ENCODE results near the gene PAM.

The PAM gene

DNA sequence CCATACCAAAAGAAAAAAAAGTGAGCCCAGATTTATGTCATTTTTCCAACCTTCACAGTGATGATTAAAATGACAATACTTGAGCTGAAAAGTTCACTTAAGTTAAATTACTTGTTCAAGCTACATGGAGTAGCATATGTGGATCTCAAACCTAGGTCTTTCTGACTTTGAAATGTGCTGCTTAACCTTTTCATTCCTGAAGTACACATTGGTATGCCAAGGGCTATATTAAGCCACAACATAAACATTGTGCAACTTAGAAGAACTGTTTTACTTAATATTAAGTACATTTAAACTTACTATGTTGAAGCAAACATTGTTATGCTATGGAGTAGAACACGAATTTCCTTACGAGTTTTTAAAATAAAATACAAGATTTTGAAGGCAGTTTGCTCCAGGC lies 259.9 kb downstream of the PAM start:
- no peaks in the 10 kb centered on the region for H3K9me3 ChIP-seq (ENCODE audit: control insufficient read depth in 2 of 2, low read length in 2 of 2)
- H3K27ac ChIP-seq (ENCODE audit: low read length): no peak overlapping the region
- H3K9ac ChIP-seq (ENCODE audit: low read length in 2 of 2): no peak overlapping the region
- H3K4me1 ChIP-seq (ENCODE audit: control insufficient read depth, insufficient read depth, low read length): no peaks in the 10 kb centered on the region
- no peaks in the 10 kb centered on the region for H3K27me3 ChIP-seq (ENCODE audit: control insufficient read depth in 1 of 2, insufficient read depth in 2 of 2, low read length in 2 of 2)
- H3K4me3 ChIP-seq (ENCODE audit: low read length in 2 of 2): no peak overlapping the region
- peaks cover 0 to 7% of the 10 kb centered on the region in 2 donors for H3K36me3 ChIP-seq (ENCODE audit: control insufficient read depth in 2 of 2, insufficient read depth in 2 of 2, low read length in 2 of 2)

DNA sequence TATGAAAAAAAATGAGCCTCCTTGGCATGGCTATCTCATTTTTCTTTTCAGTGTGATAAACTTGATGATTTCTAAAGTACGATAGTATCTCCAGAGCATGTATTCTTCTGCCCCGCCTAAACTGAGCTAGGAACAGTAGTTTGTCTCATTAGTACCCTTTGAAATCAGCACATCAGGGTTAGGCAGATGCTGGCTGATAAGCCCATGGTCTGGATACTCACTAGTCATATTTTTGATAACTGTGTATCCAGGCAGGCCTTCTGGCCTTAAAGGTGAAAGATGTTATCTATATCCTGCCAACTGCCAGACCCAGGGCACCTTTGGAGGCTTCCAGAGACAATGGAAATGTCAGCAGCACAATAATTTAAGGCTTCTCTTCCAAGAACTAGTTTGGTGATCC lies 261.1 kb downstream of the PAM start:
- H3K9ac ChIP-seq (ENCODE audit: low read length in 2 of 2): no peak overlapping the region
- H3K36me3 ChIP-seq (ENCODE audit: control insufficient read depth in 2 of 2, insufficient read depth in 2 of 2, low read length in 2 of 2): peaks cover 4 to 12% of the 10 kb centered on the region in 2 donors
- no peaks in the 10 kb centered on the region for H3K27me3 ChIP-seq (ENCODE audit: control insufficient read depth in 1 of 2, insufficient read depth in 2 of 2, low read length in 2 of 2)
- H3K27ac ChIP-seq (ENCODE audit: low read length): no peak overlapping the region
- no peaks in the 10 kb centered on the region for H3K9me3 ChIP-seq (ENCODE audit: control insufficient read depth in 2 of 2, low read length in 2 of 2)
- no peak overlapping the region for H3K4me3 ChIP-seq (ENCODE audit: low read length in 2 of 2)
- no peaks in the 10 kb centered on the region for H3K4me1 ChIP-seq (ENCODE audit: control insufficient read depth, insufficient read depth, low read length)

DNA sequence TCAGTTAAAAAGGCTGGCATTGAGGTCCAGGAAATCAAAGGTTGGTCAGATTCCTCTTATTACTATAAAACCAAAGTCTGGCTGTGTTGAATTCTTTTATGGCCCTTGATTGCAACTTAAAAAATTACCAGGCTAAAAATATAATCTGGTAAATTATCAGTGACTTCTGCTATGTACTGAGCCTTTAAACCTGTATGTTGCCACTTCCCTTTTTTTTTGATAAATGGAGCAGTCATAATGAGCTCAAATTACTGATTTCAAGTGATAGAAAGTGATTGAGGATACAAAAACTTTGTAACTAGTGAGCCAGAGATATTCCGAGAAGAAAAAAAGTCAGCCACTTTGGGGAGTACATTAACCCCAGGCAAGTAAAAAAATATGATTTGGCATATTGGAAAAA lies 264.7 kb downstream of the PAM start:
- no peak overlapping the region for H3K4me3 ChIP-seq (ENCODE audit: low read length in 2 of 2)
- no peaks in the 10 kb centered on the region for H3K27me3 ChIP-seq (ENCODE audit: control insufficient read depth in 1 of 2, insufficient read depth in 2 of 2, low read length in 2 of 2)
- H3K9ac ChIP-seq (ENCODE audit: low read length in 2 of 2): no peak overlapping the region
- peaks cover 4 to 16% of the 10 kb centered on the region in 2 donors for H3K36me3 ChIP-seq (ENCODE audit: control insufficient read depth in 2 of 2, insufficient read depth in 2 of 2, low read length in 2 of 2)
- no peaks in the 10 kb centered on the region for H3K4me1 ChIP-seq (ENCODE audit: control insufficient read depth, insufficient read depth, low read length)
- no peaks in the 10 kb centered on the region for H3K9me3 ChIP-seq (ENCODE audit: control insufficient read depth in 2 of 2, low read length in 2 of 2)
- H3K27ac ChIP-seq (ENCODE audit: low read length): no peak overlapping the region

GRCh38 chr5:103021314-103021713 lies 266.2 kb downstream of the PAM start:
- no peaks in the 10 kb centered on the region for H3K9me3 ChIP-seq (ENCODE audit: control insufficient read depth in 2 of 2, low read length in 2 of 2)
- no peak overlapping the region for H3K9ac ChIP-seq (ENCODE audit: low read length in 2 of 2)
- H3K4me1 ChIP-seq (ENCODE audit: control insufficient read depth, insufficient read depth, low read length): no peaks in the 10 kb centered on the region
- no peak overlapping the region for H3K27ac ChIP-seq (ENCODE audit: low read length)
- H3K27me3 ChIP-seq (ENCODE audit: control insufficient read depth in 1 of 2, insufficient read depth in 2 of 2, low read length in 2 of 2): no peaks in the 10 kb centered on the region
- H3K36me3 ChIP-seq (ENCODE audit: control insufficient read depth in 2 of 2, insufficient read depth in 2 of 2, low read length in 2 of 2): peaks cover 4 to 16% of the 10 kb centered on the region in 2 donors
- H3K4me3 ChIP-seq (ENCODE audit: low read length in 2 of 2): no peak overlapping the region

- H3K36me3 ChIP-seq (ENCODE audit: control insufficient read depth in 2 of 2, insufficient read depth in 2 of 2, low read length in 2 of 2): peaks cover 11 to 13% of the 10 kb centered on the region in 2 donors
- no peaks in the 10 kb centered on the region for H3K9me3 ChIP-seq (ENCODE audit: control insufficient read depth in 2 of 2, low read length in 2 of 2)
- H3K4me1 ChIP-seq (ENCODE audit: control insufficient read depth, insufficient read depth, low read length): no peaks in the 10 kb centered on the region
- H3K4me3 ChIP-seq (ENCODE audit: low read length in 2 of 2): no peak overlapping the region
- no peak overlapping the region for H3K27ac ChIP-seq (ENCODE audit: low read length)
- no peaks in the 10 kb centered on the region for H3K27me3 ChIP-seq (ENCODE audit: control insufficient read depth in 1 of 2, insufficient read depth in 2 of 2, low read length in 2 of 2)
- H3K9ac ChIP-seq (ENCODE audit: low read length in 2 of 2): no peak overlapping the region
Measured at GRCh38 chr5:103027267-103027666, 272.2 kb downstream of the PAM start.

DNA sequence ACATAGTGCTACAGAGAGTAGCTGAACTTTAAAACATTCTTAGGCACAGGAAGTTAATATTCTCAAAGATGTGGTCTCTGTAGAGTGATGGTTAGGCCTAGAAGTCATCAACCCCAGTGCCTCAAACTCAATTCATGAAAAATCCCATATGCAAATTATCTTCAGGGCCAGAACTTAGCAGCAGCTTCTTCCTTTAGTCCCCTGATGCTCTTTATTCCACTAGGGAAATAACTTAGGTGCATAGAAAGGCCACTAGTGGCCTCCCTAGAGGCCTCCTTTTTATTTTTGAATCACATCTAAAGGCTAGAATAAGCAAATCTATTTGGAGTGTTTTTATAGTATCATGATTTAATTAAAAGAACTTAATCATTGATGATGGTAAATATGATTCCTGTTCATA lies 276.5 kb downstream of the PAM start:
- H3K27ac ChIP-seq (ENCODE audit: low read length): no peak overlapping the region
- H3K36me3 ChIP-seq (ENCODE audit: control insufficient read depth in 2 of 2, insufficient read depth in 2 of 2, low read length in 2 of 2): peaks cover 10 to 17% of the 10 kb centered on the region in 2 donors
- H3K9ac ChIP-seq (ENCODE audit: low read length in 2 of 2): no peak overlapping the region
- H3K4me3 ChIP-seq (ENCODE audit: low read length in 2 of 2): no peak overlapping the region
- H3K9me3 ChIP-seq (ENCODE audit: control insufficient read depth in 2 of 2, low read length in 2 of 2): no peaks in the 10 kb centered on the region
- no peaks in the 10 kb centered on the region for H3K4me1 ChIP-seq (ENCODE audit: control insufficient read depth, insufficient read depth, low read length)
- H3K27me3 ChIP-seq (ENCODE audit: control insufficient read depth in 1 of 2, insufficient read depth in 2 of 2, low read length in 2 of 2): no peaks in the 10 kb centered on the region

GRCh38 chr5:103033696-103034095 lies 278.6 kb downstream of the PAM start:
- H3K36me3 ChIP-seq (ENCODE audit: control insufficient read depth in 2 of 2, insufficient read depth in 2 of 2, low read length in 2 of 2): peaks cover 9 to 12% of the 10 kb centered on the region in 2 donors
- no peak overlapping the region for H3K27ac ChIP-seq (ENCODE audit: low read length)
- H3K27me3 ChIP-seq (ENCODE audit: control insufficient read depth in 1 of 2, insufficient read depth in 2 of 2, low read length in 2 of 2): no peaks in the 10 kb centered on the region
- no peaks in the 10 kb centered on the region for H3K4me1 ChIP-seq (ENCODE audit: control insufficient read depth, insufficient read depth, low read length)
- no peak overlapping the region for H3K9ac ChIP-seq (ENCODE audit: low read length in 2 of 2)
- H3K9me3 ChIP-seq (ENCODE audit: control insufficient read depth in 2 of 2, low read length in 2 of 2): no peaks in the 10 kb centered on the region
- H3K4me3 ChIP-seq (ENCODE audit: low read length in 2 of 2): no peak overlapping the region

GRCh38 chr5:103034662-103035392 lies 279.7 kb downstream of the PAM start:
- no peak overlapping the region for H3K27ac ChIP-seq (ENCODE audit: low read length)
- no peaks in the 10 kb centered on the region for H3K27me3 ChIP-seq (ENCODE audit: control insufficient read depth in 1 of 2, insufficient read depth in 2 of 2, low read length in 2 of 2)
- H3K36me3 ChIP-seq (ENCODE audit: control insufficient read depth in 2 of 2, insufficient read depth in 2 of 2, low read length in 2 of 2): peaks cover 4 to 10% of the 10 kb centered on the region in 2 donors
- H3K4me3 ChIP-seq (ENCODE audit: low read length in 2 of 2): no peak overlapping the region
- no peak overlapping the region for H3K9ac ChIP-seq (ENCODE audit: low read length in 2 of 2)
- no peaks in the 10 kb centered on the region for H3K9me3 ChIP-seq (ENCODE audit: control insufficient read depth in 2 of 2, low read length in 2 of 2)
- no peaks in the 10 kb centered on the region for H3K4me1 ChIP-seq (ENCODE audit: control insufficient read depth, insufficient read depth, low read length)

- Histone ChIP-seq H3K4me1 (ENCODE audit: control insufficient read depth, insufficient read depth, low read length) (no peaks in the 10 kb centered on the region), H3K9ac (ENCODE audit: low read length in 2 of 2) (no peak overlapping the region), H3K27me3 (ENCODE audit: control insufficient read depth in 1 of 2, insufficient read depth in 2 of 2, low read length in 2 of 2) (no peaks in the 10 kb centered on the region), H3K27ac (ENCODE audit: low read length) (no peak overlapping the region), H3K36me3 (ENCODE audit: control insufficient read depth in 2 of 2, insufficient read depth in 2 of 2, low read length in 2 of 2) (peaks cover 0 to 7% of the 10 kb centered on the region in 2 donors), H3K9me3 (ENCODE audit: control insufficient read depth in 2 of 2, low read length in 2 of 2) (no peaks in the 10 kb centered on the region), H3K4me3 (ENCODE audit: low read length in 2 of 2) (no peak overlapping the region)
Measured at GRCh38 chr5:103035701-103036100, 280.6 kb downstream of the PAM start.

GRCh38 chr5:103036601-103037000 lies 281.5 kb downstream of the PAM start:
- no peak overlapping the region for H3K9ac ChIP-seq (ENCODE audit: low read length in 2 of 2)
- peaks cover 0 to 7% of the 10 kb centered on the region in 2 donors for H3K36me3 ChIP-seq (ENCODE audit: control insufficient read depth in 2 of 2, insufficient read depth in 2 of 2, low read length in 2 of 2)
- H3K4me1 ChIP-seq (ENCODE audit: control insufficient read depth, insufficient read depth, low read length): no peaks in the 10 kb centered on the region
- H3K4me3 ChIP-seq (ENCODE audit: low read length in 2 of 2): no peak overlapping the region
- H3K27me3 ChIP-seq (ENCODE audit: control insufficient read depth in 1 of 2, insufficient read depth in 2 of 2, low read length in 2 of 2): no peaks in the 10 kb centered on the region
- H3K9me3 ChIP-seq (ENCODE audit: control insufficient read depth in 2 of 2, low read length in 2 of 2): no peaks in the 10 kb centered on the region
- H3K27ac ChIP-seq (ENCODE audit: low read length): no peak overlapping the region

DNA sequence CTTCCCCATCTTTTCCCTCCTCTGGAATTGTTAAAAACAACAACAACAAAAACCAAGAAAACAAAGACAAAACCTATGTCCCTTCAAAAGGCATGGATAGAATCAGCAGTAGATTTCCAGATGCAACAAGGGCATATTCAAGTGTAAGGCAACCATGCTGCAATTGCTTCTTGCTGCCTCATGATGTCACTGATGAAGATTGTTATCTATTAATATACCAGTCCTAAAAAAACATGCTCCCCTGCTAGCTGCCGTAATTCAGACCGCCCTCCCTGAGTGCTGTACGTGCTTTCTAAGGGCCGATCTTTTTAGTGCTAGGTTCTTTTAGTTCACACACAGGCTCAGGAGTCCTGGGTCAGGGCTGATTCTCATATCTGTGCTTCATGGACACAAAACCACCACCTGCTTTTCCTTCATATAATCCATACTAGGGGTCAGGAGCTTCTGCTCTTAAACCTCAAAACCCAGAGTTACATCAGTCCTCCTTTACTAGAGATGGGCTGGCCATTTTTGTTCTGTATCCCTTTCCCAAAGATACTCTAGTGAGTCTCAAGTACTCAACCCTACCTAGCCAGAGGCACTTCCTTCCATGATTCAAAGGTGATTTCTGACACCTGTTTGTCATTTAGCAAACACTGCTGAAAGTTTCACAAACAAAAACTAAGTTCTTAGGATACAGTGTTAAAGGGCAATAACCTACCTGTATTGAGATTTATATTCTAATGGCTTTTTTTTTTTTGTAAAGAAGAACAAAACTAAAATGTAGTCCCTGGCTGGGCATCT lies 282.8 kb downstream of the PAM start:
- Histone ChIP-seq H3K27me3 (ENCODE audit: control insufficient read depth in 1 of 2, insufficient read depth in 2 of 2, low read length in 2 of 2) (no peaks in the 10 kb centered on the region), H3K4me3 (ENCODE audit: low read length in 2 of 2) (no peak overlapping the region), H3K27ac (ENCODE audit: low read length) (no peak overlapping the region), H3K4me1 (ENCODE audit: control insufficient read depth, insufficient read depth, low read length) (no peaks in the 10 kb centered on the region), H3K9me3 (ENCODE audit: control insufficient read depth in 2 of 2, low read length in 2 of 2) (no peaks in the 10 kb centered on the region), H3K9ac (ENCODE audit: low read length in 2 of 2) (no peak overlapping the region), H3K36me3 (ENCODE audit: control insufficient read depth in 2 of 2, insufficient read depth in 2 of 2, low read length in 2 of 2) (peaks cover 0 to under 1% of the 10 kb centered on the region in 2 donors)
